Neuronal stem cell (in vitro differentiated cells): ENCODE data around the gene LILRA5.

Experiments used
- DNase-seq: peaks from one replicate; pipeline ENCODE4 v3.0.0-alpha.2; 2013; ENCODE audit warnings: low spot score
- H2AFZ ChIP-seq: one replicate; pipeline ENCODE4 v1.6.1; 2013; ENCODE audit warnings: mild to moderate bottlenecking, low read length, inconsistent platforms
- H2AK5ac ChIP-seq: 2 replicates; pipeline ENCODE4 v1.6.1; 2013; ENCODE audit warnings: low read depth, mild to moderate bottlenecking, inconsistent platforms, low read length, moderate library complexity, mixed read lengths
- H2BK120ac ChIP-seq: 2 replicates; pipeline ENCODE4 v1.6.1; 2013; ENCODE audit warnings: low read depth, mild to moderate bottlenecking, inconsistent platforms, low read length, moderate library complexity, mixed read lengths
- H2BK12ac ChIP-seq: one replicate; pipeline ENCODE4 v1.6.1; 2013; ENCODE audit warnings: low read length, inconsistent platforms
- H2BK15ac ChIP-seq: 2 replicates; pipeline ENCODE4 v1.6.1; 2013; ENCODE audit warnings: mild to moderate bottlenecking, low read length, inconsistent platforms, mixed read lengths
- H2BK5ac ChIP-seq: one replicate; pipeline ENCODE4 v1.6.1; 2013; ENCODE audit warnings: inconsistent platforms, mild to moderate bottlenecking, low read length, moderate library complexity
- H3K14ac ChIP-seq: one replicate; pipeline ENCODE4 v1.6.1; 2013; ENCODE audit warnings: low read length, inconsistent platforms
- H3K18ac ChIP-seq: 2 replicates; pipeline ENCODE4 v1.6.1; 2013; ENCODE audit warnings: low read length, inconsistent platforms
- H3K23ac ChIP-seq: 2 replicates; pipeline ENCODE4 v1.6.1; 2013; ENCODE audit warnings: low read depth, mild to moderate bottlenecking, mixed read lengths, low read length, inconsistent platforms; ENCODE audit not compliant: poor library complexity
- H3K27ac ChIP-seq: replicated peaks from 3 replicates; pipeline ENCODE4 v1.5.1; 2013; ENCODE audit warnings: low read length, inconsistent platforms
- H3K27me3 ChIP-seq, 3 experiments: 2 replicates each; pipeline ENCODE4 v1.6.1; 2013; ENCODE audit warnings: low read length in 3 of 3, mild to moderate bottlenecking in 2 of 3, inconsistent platforms in 1 of 3, low read depth in 1 of 3, mixed read lengths in 1 of 3, moderate library complexity in 1 of 3; ENCODE audit not compliant: control insufficient read depth in 3 of 3, insufficient read depth in 3 of 3
- H3K36me3 ChIP-seq, 2 donors: replicated peaks in 1 of 2; 2 replicates each; pipeline ENCODE4 v1.6.1; 2013; ENCODE audit warnings: low read length in 2 of 2; ENCODE audit not compliant: control insufficient read depth in 2 of 2, insufficient read depth in 2 of 2
- H3K4ac ChIP-seq: 2 replicates; pipeline ENCODE4 v1.6.1; 2013; ENCODE audit warnings: inconsistent platforms, mild to moderate bottlenecking, low read length, moderate library complexity
- H3K4me1 ChIP-seq, 2 donors: 1 replicate in 1 of 2; 2 replicates in 1 of 2; pipeline ENCODE4 v1.6.1; 2013; ENCODE audit warnings: low read length in 2 of 2, low read depth in 1 of 2; ENCODE audit not compliant: control insufficient read depth in 2 of 2, insufficient read depth in 1 of 2
- H3K4me2 ChIP-seq: one replicate; pipeline ENCODE4 v1.6.1; 2013; ENCODE audit warnings: mild to moderate bottlenecking, low read length, inconsistent platforms; ENCODE audit not compliant: insufficient read depth, poor library complexity, severe bottlenecking
- H3K4me3 ChIP-seq, 2 donors: 2 replicates each; pipeline ENCODE4 v1.5.1; 2013; ENCODE audit warnings: low read length in 2 of 2, mild to moderate bottlenecking in 2 of 2, inconsistent platforms in 1 of 2, moderate library complexity in 1 of 2
- H3K79me1 ChIP-seq: one replicate; pipeline ENCODE4 v1.6.1; 2013; ENCODE audit warnings: low read depth, mild to moderate bottlenecking, inconsistent platforms, low read length, moderate library complexity
- H3K9ac ChIP-seq: one replicate; pipeline ENCODE4 v1.6.1; 2013; ENCODE audit warnings: mild to moderate bottlenecking, low read depth, low read length, inconsistent platforms; ENCODE audit not compliant: poor library complexity
- H3K9me3 ChIP-seq, 2 donors: replicated peaks in 1 of 2; 2 replicates each; pipeline versions ENCODE3 to v1.6.1; 2013; ENCODE audit warnings: low read length in 2 of 2, mild to moderate bottlenecking in 2 of 2, inconsistent platforms in 1 of 2, low read depth in 1 of 2, mixed read lengths in 1 of 2, moderate library complexity in 1 of 2; ENCODE audit not compliant: control insufficient read depth in 2 of 2, insufficient read depth in 1 of 2
- H4K8ac ChIP-seq: one replicate; pipeline ENCODE4 v1.6.1; 2013; ENCODE audit warnings: low read depth, mild to moderate bottlenecking, inconsistent platforms, low read length, moderate library complexity
- H4K91ac ChIP-seq: one replicate; pipeline ENCODE4 v1.6.1; 2013; ENCODE audit warnings: low read length, low read depth, mild to moderate bottlenecking, inconsistent platforms; ENCODE audit not compliant: poor library complexity
- WGBS, 2 donors: extraction: QIAGEN DNeasy Blood & Tissue Kit; methylation state at CpG; one replicate each; pipeline ENCODE4 v1.1.7; 2013; ENCODE audit warnings: missing lambda C conversion rate in 2 of 2, mixed read lengths in 1 of 2; ENCODE audit not compliant: insufficient read length in 2 of 2, insufficient replicate concordance in 1 of 2; ENCODE audit errors: extremely low coverage in 2 of 2; 5-methylcytosine and 5-hydroxymethylcytosine counted together

The LILRA5 gene

GRCh38 chr19:54268936-54269335, 44.0 kb downstream of the LILRA5 start:
- Histone ChIP-seq H3K23ac (no peak overlapping the region), H3K9ac (no peak overlapping the region), H4K8ac (no peak overlapping the region), H2BK15ac (no peak overlapping the region), H2AK5ac (no peak overlapping the region), H2AFZ (no peak overlapping the region), H3K27me3 (peaks cover 0 to 3% (median 0%) of the 10 kb centered on the region in 3 experiments), H2BK12ac (no peak overlapping the region), H2BK120ac (no peak overlapping the region), H3K4me2 (no peak overlapping the region), H3K4me3 (no peak overlapping the region), H3K27ac (no peak overlapping the region), H3K4me1 (no peaks in the 10 kb centered on the region), H3K4ac (no peak overlapping the region), H3K14ac (no peak overlapping the region), H3K9me3 (no peaks in the 10 kb centered on the region), H3K36me3 (no peaks in the 10 kb centered on the region), H2BK5ac (no peak overlapping the region), H3K18ac (no peak overlapping the region), H4K91ac (no peak overlapping the region), H3K79me1 (no peaks in the 10 kb centered on the region)
- no CpG with 5 or more reads among the region's 2 CpGs for WGBS, 2 donors
- DNase-seq: no peak

- DNase-seq: peak; percentile 88
- no peak overlapping the region for H3K18ac ChIP-seq
- H3K14ac ChIP-seq: no peak overlapping the region
- H2BK12ac ChIP-seq: no peak overlapping the region
- no peak overlapping the region for H3K9ac ChIP-seq
- H3K9me3 ChIP-seq: no peaks in the 10 kb centered on the region
- H3K4me2 ChIP-seq: no peak overlapping the region
- H4K8ac ChIP-seq: no peak overlapping the region
- no peaks in the 10 kb centered on the region for H3K4me1 ChIP-seq
- no peak overlapping the region for H3K27ac ChIP-seq
- no peak overlapping the region for H2BK5ac ChIP-seq
- no peak overlapping the region for H4K91ac ChIP-seq
- no peak overlapping the region for H3K23ac ChIP-seq
- no peaks in the 10 kb centered on the region for H3K36me3 ChIP-seq
- H3K79me1 ChIP-seq: no peaks in the 10 kb centered on the region
- no peak overlapping the region for H3K4ac ChIP-seq
- no peak overlapping the region for H2BK120ac ChIP-seq
- WGBS, 2 donors: no CpG with 5 or more reads among the region's 6 CpGs
- no peak overlapping the region for H2AK5ac ChIP-seq
- H3K4me3 ChIP-seq: no peak overlapping the region
- H2BK15ac ChIP-seq: no peak overlapping the region
- H3K27me3 ChIP-seq: peaks cover 0 to 3% (median 3%) of the 10 kb centered on the region in 3 experiments
- no peak overlapping the region for H2AFZ ChIP-seq
Observed at GRCh38 chr19:54266133-54266532, 46.8 kb downstream of the LILRA5 start.

GRCh38 chr19:54262470-54262869, 50.5 kb downstream of the LILRA5 start:
- Histone ChIP-seq H2BK120ac (no peak overlapping the region), H3K9me3 (no peaks in the 10 kb centered on the region), H2AK5ac (no peak overlapping the region), H3K14ac (no peak overlapping the region), H2BK12ac (no peak overlapping the region), H3K4ac (no peak overlapping the region), H4K91ac (no peak overlapping the region), H2BK15ac (peak overlapping the region; percentile 19), H3K4me2 (no peak overlapping the region), H3K27me3 (peaks cover 0 to 10% (median 3%) of the 10 kb centered on the region in 3 experiments), H3K23ac (no peak overlapping the region), H3K4me1 (no peaks in the 10 kb centered on the region), H3K36me3 (no peaks in the 10 kb centered on the region), H2BK5ac (no peak overlapping the region), H3K27ac (no peak overlapping the region), H4K8ac (no peak overlapping the region), H3K9ac (no peak overlapping the region), H3K4me3 (no peak overlapping the region), H3K79me1 (no peaks in the 10 kb centered on the region), H2AFZ (no peak overlapping the region), H3K18ac (peak overlapping the region; percentile 59)
- WGBS, 2 donors: no CpG with 5 or more reads among the region's 2 CpGs
- no peak for DNase-seq

GRCh38 chr19:54262066-54262465, 50.9 kb downstream of the LILRA5 start:
- Histone ChIP-seq H3K9me3 (no peaks in the 10 kb centered on the region), H3K18ac (peak overlapping the region; percentile 59), H2BK12ac (no peak overlapping the region), H4K8ac (no peak overlapping the region), H2BK5ac (no peak overlapping the region), H3K36me3 (no peaks in the 10 kb centered on the region), H3K79me1 (no peaks in the 10 kb centered on the region), H2BK15ac (peak overlapping the region; percentile 19), H2AFZ (no peak overlapping the region), H3K4me1 (no peaks in the 10 kb centered on the region), H3K27ac (no peak overlapping the region), H2BK120ac (no peak overlapping the region), H4K91ac (no peak overlapping the region), H3K27me3 (peaks cover 0 to 14% (median 3%) of the 10 kb centered on the region in 3 experiments), H3K9ac (no peak overlapping the region), H2AK5ac (no peak overlapping the region), H3K23ac (peak overlapping the region; percentile 58), H3K4me2 (no peak overlapping the region), H3K14ac (no peak overlapping the region), H3K4me3 (peak overlapping the region in 1 of 2 donors; percentile 1), H3K4ac (no peak overlapping the region)
- no CpG with 5 or more reads among the region's 11 CpGs for WGBS, 2 donors
- DNase-seq: no peak
